ENCODE results near the gene ZNF385B. TPM values are rescaled to one million over a fixed set of nuclear protein-coding genes. Genes with fewer than 3 reads are reported as not detected.
A peak's percentile ranks its signal among the peaks of the same experiment; 100 is the strongest.

The ZNF385B gene
- total and polyA plus RNA-seq, 2 experiments from 2014 or later = 2.7 to 8.2 TPM

- H3K36me3 ChIP-seq = no peaks in the 10 kb centered on the region
- no peaks in the 10 kb centered on the region for H3K4me1 ChIP-seq (ENCODE audit: low read depth)
- H3K27ac ChIP-seq = no peak overlapping the region
- no peak overlapping the region for H3K4me3 ChIP-seq
- H3K27me3 ChIP-seq = no peaks in the 10 kb centered on the region
- TF ChIP-seq, protein P1, sequence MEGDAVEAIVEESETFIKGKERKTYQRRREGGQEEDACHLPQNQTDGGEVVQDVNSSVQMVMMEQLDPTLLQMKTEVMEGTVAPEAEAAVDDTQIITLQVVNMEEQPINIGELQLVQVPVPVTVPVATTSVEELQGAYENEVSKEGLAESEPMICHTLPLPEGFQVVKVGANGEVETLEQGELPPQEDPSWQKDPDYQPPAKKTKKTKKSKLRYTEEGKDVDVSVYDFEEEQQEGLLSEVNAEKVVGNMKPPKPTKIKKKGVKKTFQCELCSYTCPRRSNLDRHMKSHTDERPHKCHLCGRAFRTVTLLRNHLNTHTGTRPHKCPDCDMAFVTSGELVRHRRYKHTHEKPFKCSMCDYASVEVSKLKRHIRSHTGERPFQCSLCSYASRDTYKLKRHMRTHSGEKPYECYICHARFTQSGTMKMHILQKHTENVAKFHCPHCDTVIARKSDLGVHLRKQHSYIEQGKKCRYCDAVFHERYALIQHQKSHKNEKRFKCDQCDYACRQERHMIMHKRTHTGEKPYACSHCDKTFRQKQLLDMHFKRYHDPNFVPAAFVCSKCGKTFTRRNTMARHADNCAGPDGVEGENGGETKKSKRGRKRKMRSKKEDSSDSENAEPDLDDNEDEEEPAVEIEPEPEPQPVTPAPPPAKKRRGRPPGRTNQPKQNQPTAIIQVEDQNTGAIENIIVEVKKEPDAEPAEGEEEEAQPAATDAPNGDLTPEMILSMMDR (IDR thresholded peaks at IDR 0.05; ENCODE audit: low read depth, low read length) = no peak
- no peak for DNase-seq (ENCODE audit: low read depth in 1 of 2, low spot score in 1 of 2)
- H3K9me3 ChIP-seq (ENCODE audit: low read depth) = no peaks in the 10 kb centered on the region
Measured at GRCh38 chr2:179543361-179543901, 318.0 kb downstream of the ZNF385B start.

DNA sequence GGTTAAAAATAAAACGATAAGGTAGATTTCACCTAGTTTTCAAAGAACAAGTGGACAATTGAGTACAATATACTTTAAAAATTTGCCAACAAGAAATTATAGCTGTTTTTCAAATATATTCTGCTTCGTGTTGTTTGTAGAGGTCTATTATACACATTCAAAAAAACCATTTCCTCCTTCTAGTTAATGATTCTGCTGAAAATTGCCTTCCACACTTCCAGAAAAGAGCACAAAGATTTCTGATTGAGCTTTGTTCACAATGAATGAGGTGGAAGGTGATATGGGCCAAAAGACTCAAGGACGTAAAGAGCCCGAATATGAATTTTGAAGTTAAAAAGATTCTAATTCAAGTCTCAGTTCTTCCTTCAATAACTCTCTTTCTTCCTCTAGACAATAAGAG is 319.8 kb downstream of the ZNF385B start:
- Histone ChIP-seq H3K27me3 (no peaks in the 10 kb centered on the region), H3K27ac (no peak overlapping the region), H3K9me3 (ENCODE audit: low read depth) (no peaks in the 10 kb centered on the region), H3K4me3 (no peak overlapping the region), H3K36me3 (no peaks in the 10 kb centered on the region), H3K4me1 (ENCODE audit: low read depth) (no peaks in the 10 kb centered on the region)
- DNase-seq (ENCODE audit: low read depth in 1 of 2, low spot score in 1 of 2) = no peak
- TF ChIP-seq, protein P1 (IDR thresholded peaks at IDR 0.05; ENCODE audit: low read depth, low read length) = no peak

GRCh38 chr2:179539124-179539511 is 322.3 kb downstream of the ZNF385B start:
- no peaks in the 10 kb centered on the region for H3K4me1 ChIP-seq (ENCODE audit: low read depth)
- no peak overlapping the region for H3K27ac ChIP-seq
- H3K27me3 ChIP-seq = no peaks in the 10 kb centered on the region
- H3K4me3 ChIP-seq = no peak overlapping the region
- TF ChIP-seq, protein P1 (IDR thresholded peaks at IDR 0.05; ENCODE audit: low read depth, low read length) = no peak
- no peak for DNase-seq (ENCODE audit: low read depth in 1 of 2, low spot score in 1 of 2)
- no peaks in the 10 kb centered on the region for H3K9me3 ChIP-seq (ENCODE audit: low read depth)
- no peaks in the 10 kb centered on the region for H3K36me3 ChIP-seq

- H3K4me1 ChIP-seq (ENCODE audit: low read depth) = no peaks in the 10 kb centered on the region
- no peak overlapping the region for H3K27ac ChIP-seq
- DNase-seq (ENCODE audit: low read depth in 1 of 2, low spot score in 1 of 2) = no peak
- H3K36me3 ChIP-seq = no peaks in the 10 kb centered on the region
- no peaks in the 10 kb centered on the region for H3K27me3 ChIP-seq
- no peak overlapping the region for H3K4me3 ChIP-seq
- TF ChIP-seq, protein P1 (IDR thresholded peaks at IDR 0.05; ENCODE audit: low read depth, low read length) = no peak
- H3K9me3 ChIP-seq (ENCODE audit: low read depth) = no peaks in the 10 kb centered on the region
Measured at GRCh38 chr2:179538406-179539123, 322.8 kb downstream of the ZNF385B start.

DNA sequence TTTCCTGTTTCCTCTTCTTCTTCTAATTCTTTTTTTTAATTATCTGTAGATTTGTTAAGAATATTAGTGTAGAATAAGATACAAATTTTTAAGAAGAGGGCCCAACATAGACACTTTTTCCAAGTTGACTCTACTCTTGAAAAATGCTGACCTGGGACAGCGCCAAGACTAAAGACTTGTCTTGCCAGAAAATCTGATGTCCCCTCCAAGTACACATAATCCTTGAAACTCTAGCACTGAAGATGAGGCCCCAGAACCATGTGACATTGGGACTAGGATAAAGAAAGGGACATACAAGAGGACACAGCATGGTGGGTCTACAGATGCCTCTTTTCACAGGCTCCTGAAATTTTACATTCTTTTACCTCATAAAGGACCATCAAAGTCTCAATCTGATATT is 325.2 kb downstream of the ZNF385B start:
- Histone ChIP-seq H3K4me3 (no peak overlapping the region), H3K36me3 (no peaks in the 10 kb centered on the region), H3K9me3 (ENCODE audit: low read depth) (no peaks in the 10 kb centered on the region), H3K27ac (no peak overlapping the region), H3K4me1 (ENCODE audit: low read depth) (peaks cover 4% of the 10 kb centered on the region), H3K27me3 (no peaks in the 10 kb centered on the region)
- DNase-seq (ENCODE audit: low read depth in 1 of 2, low spot score in 1 of 2) = peak in 1 of 2 donors; percentile 6
- TF ChIP-seq, protein P1 (IDR thresholded peaks at IDR 0.05; ENCODE audit: low read depth, low read length) = no peak
